ENCODE results near the gene MIDN.

The MIDN gene

DNA sequence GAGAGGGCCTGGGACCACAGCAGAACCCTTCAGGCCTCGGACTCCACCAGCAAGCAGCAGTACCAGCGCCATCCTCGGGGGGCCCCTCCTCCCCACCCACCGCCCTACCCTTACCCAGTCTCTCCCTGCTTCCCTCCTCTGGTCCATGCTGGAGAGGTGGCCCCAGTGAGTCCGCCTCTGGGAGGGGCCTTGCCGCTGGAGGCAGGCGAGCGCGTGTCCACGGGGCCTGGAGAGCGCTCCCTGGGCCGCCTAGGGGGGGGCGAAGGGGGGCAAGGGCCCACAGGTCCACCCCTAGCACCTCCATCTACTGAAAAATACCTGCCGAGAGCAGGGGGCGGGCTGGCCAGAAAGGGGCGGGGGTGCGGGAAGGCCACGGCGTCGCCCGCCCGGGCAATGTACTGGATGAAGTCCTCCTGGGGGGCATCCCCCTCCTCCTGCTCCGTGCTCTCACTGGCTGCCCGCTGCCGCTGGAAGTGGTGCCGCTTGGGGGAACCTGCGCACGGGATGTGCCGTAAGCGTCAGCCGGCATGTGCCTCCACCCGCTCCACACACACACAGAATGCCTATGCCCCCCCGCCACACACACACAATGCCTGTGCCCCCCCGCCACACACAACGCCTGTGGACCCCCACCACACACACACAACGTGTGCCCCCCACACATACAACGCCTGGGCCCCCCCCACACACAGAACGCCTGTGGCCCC is 17.4 kb upstream of the MIDN start:
- DNase-seq (ENCODE audit: low spot score) = no peak
- in situ Hi-C loops (cut with MboI; ENCODE audit: low pct_unique_long_range_greater_than_20kb, low sequenced_read_pairs, unreplicated experiment) = no loop called here
- TF ChIP-seq, protein P1, sequence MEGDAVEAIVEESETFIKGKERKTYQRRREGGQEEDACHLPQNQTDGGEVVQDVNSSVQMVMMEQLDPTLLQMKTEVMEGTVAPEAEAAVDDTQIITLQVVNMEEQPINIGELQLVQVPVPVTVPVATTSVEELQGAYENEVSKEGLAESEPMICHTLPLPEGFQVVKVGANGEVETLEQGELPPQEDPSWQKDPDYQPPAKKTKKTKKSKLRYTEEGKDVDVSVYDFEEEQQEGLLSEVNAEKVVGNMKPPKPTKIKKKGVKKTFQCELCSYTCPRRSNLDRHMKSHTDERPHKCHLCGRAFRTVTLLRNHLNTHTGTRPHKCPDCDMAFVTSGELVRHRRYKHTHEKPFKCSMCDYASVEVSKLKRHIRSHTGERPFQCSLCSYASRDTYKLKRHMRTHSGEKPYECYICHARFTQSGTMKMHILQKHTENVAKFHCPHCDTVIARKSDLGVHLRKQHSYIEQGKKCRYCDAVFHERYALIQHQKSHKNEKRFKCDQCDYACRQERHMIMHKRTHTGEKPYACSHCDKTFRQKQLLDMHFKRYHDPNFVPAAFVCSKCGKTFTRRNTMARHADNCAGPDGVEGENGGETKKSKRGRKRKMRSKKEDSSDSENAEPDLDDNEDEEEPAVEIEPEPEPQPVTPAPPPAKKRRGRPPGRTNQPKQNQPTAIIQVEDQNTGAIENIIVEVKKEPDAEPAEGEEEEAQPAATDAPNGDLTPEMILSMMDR (IDR thresholded peaks at IDR 0.05; ENCODE audit: extremely low read depth, insufficient read depth, missing control alignments) = no peak

DNA sequence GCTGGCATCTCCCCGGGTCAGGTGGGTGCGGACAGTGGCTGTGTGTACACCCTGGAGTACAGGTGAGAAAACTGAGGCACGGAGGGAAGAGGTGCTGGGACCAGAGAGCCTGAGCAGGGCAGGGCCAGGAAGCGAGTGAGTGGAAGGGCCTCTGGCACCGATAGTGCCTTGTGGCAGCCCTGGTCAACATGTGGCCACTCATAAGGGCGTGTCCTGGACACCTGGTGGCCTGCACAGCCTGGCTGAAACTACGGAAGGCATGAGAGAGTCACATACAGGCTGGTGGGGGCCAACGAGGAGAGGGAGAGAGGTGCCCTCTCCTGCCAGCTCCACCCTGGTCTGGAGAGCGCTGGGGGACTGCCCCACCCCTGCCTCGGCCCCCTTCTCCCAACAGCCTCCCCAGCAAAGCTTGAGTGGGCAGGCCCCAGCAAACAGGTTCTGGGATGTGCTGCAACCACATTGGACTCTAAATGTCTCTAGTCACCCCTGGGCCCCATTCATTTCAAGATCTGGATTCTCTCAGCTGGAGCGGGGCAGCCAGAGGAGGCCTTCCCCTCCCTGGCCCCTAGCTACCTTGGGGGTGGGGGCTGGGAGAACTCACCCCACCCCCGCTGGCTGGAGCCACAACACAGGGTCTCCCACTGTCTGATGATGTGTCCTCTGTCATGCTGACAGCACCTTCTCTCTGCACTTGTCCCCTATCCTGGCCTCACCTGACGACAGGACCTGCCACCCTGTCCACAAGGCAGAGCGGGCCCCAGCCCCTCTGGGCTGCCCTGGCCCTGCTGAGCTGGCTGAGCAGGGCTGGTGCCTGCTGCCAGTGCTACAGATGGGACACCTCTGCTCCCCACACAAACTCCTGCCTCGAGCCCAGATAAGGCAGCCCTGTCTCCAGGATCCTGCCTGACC is 16.4 kb upstream of the MIDN start:
- TF ChIP-seq, protein P1 (IDR thresholded peaks at IDR 0.05; ENCODE audit: extremely low read depth, insufficient read depth, missing control alignments) = no peak
- in situ Hi-C loops (cut with MboI; ENCODE audit: low pct_unique_long_range_greater_than_20kb, low sequenced_read_pairs, unreplicated experiment) = no loop called here
- DNase-seq (ENCODE audit: low spot score) = no peak

DNA sequence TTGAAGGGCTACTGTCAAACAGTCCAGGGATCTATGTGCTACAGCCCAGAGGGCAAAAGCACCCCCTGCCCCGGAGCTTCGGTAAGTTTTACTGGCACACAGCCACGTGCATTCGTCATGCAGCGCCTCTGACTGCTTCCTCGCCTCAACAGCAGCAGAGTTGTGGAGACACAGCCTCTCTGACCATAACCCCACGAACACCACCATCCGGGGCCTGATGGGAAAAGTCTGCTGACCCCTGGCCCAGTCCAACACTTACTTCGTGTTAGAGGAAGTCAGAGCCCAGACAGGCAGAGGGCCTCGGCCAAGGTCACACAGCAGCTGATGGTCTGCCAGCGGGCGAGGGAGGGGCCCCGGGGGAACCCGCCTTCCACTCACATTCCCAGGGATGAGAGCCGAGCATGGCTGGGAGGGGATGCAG is 15.7 kb upstream of the MIDN start:
- in situ Hi-C loops (cut with MboI; ENCODE audit: low pct_unique_long_range_greater_than_20kb, low sequenced_read_pairs, unreplicated experiment) = no loop called here
- TF ChIP-seq, protein P1 (IDR thresholded peaks at IDR 0.05; ENCODE audit: extremely low read depth, insufficient read depth, missing control alignments) = no peak
- no peak for DNase-seq (ENCODE audit: low spot score)

DNA sequence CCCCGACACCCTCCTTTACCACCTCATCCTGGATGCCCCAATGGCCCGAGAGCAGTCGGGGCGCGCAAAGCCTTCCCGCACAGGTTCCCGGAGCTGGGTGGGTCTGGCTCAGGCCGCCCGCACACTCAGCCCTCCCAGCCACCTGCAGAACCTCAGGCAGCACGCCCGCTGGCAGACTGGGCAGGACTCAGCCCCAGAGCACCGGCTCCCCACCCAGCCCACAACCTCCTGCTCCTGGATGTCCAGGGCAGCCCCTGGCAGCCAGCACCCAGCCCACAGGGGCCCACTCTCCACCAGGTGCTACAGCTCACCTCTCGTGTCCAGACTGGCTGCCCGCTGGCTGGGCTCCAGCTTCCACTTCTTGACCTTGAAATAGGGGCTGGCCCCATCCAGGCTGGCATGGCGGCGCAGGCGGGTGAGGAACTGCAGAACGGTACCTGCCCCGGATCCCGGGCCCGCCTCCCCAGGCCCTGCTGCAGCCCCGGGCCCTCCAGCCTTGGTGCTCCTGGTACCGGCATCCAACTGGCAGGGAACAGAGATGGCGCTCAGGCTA is 15.2 kb upstream of the MIDN start:
- TF ChIP-seq, protein P1 (IDR thresholded peaks at IDR 0.05; ENCODE audit: extremely low read depth, insufficient read depth, missing control alignments) = no peak
- in situ Hi-C loops (cut with MboI; ENCODE audit: low pct_unique_long_range_greater_than_20kb, low sequenced_read_pairs, unreplicated experiment) = no loop called here
- no peak for DNase-seq (ENCODE audit: low spot score)

DNA sequence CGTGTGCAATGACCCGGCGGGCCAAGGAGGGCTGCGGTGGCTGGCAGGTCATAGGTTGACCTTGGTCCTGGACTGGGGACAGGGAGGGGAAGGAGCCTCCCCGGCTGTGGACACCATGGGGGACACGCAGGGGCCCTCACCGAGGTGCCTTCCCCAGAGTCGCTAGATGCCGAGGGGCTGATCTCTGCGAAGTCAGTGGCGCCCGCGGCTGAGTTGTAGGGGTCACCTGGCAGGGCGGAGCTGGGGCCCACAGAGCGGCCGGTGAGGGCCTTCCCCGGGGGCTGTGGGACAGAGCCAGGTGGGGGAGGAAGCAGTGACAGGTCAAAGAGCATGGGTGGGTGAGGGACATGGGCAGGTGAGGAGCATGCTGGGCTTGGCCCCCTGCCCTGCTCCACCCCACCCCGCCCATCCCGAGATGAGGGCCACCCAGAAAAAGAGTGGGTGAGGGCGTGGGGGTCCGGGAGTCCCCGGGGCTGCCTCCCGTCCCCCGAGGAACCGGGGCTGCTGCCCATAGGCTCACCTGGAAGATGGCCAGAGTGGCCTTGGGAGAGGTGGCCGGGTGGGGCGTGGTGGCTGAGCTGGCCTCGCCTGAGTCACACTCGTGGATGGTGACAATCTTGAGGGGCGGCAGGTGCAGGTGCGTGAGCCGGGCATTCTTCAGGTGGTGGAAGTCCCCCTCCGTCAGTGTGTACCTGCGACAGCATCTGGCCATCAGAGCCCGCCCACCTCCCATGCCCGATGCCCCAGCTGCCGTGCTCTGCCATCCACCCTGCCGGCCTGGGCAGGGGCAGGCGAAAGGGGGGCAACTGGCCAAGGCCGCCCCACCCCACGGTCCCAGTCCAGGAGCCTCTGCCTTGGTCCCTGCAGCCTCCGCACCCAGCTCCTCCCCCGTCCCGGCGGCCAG is 14.1 kb upstream of the MIDN start:
- TF ChIP-seq, protein P1 (IDR thresholded peaks at IDR 0.05; ENCODE audit: extremely low read depth, insufficient read depth, missing control alignments) = no peak
- no peak for DNase-seq (ENCODE audit: low spot score)
- in situ Hi-C loops (cut with MboI; ENCODE audit: low pct_unique_long_range_greater_than_20kb, low sequenced_read_pairs, unreplicated experiment) = no loop called here

DNA sequence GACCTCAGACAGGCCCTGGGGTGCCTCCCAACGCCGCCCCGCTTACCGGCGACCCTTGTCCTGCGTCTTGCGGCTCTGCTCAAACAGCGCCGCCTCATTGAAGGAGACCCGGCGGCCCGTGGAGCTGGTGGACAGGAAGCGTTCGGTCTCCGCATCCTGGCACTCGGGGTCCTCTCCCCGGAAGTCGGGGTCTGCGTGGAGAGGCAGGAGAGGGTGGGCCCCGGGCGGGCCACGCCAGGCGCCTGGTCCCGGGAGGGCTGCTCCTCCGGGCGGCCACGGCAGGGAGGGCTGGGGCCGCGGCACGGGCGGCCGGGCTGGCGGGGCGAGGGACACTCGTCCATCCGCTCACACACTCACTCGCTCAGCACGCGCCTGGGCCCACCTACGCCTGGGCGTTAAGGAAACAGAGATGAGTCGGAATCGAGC is 13.4 kb upstream of the MIDN start:
- in situ Hi-C loops (cut with MboI; ENCODE audit: low pct_unique_long_range_greater_than_20kb, low sequenced_read_pairs, unreplicated experiment) = no loop called here
- DNase-seq (ENCODE audit: low spot score) = no peak

More for the DNA sequence above, 13.4 kb upstream of the MIDN start:
- TF ChIP-seq, protein P1 (IDR thresholded peaks at IDR 0.05; ENCODE audit: extremely low read depth, insufficient read depth, missing control alignments) = no peak
